ENCODE results near the gene APBA2.

Gene APBA2

DNA sequence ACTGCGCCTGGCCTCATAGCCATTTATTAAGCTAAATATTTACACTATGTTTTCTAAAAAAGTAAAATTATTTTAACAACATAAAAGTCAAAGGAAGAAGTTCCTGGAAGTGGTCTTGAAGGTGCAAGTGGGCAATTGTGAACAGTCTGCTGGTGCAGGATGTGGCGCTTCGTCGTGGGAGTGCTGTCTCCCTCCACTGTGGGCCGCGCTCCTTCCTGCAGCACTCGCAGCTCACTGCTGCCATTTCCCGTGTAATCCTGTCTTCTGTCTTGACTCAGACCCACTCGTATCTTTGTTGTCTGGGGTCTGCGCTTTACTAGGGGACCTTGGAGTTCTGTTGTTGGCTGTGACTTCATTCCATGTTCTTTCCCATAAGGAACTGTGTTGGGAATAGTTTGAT, 56.3 kb downstream of the APBA2 start:
- DNase-seq, result no peak

DNA sequence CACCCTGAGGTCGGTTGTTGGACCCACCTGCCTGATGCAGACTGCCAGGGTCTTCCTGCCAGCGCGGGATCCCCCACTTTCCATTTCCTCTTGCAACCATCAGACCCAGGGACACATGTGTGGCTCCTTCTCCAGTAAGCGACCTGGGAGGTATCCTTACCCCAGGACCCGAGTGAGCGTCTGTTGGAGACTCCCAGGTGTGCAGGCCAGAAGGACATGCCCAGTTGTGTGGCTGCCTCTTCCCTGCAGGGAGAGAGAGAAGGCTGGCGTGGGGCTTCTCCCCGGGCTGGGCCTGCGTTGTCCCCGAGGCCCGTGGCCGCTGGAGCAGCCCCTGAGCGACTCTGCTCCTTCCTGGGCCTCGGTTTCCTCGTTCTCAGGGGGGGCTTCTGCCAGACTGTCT, 56.8 kb downstream of the APBA2 start:
- no peak for DNase-seq

GRCh38 chr15:28943146-28943545, 57.4 kb downstream of the APBA2 start:
- DNase-seq, result no peak

DNA sequence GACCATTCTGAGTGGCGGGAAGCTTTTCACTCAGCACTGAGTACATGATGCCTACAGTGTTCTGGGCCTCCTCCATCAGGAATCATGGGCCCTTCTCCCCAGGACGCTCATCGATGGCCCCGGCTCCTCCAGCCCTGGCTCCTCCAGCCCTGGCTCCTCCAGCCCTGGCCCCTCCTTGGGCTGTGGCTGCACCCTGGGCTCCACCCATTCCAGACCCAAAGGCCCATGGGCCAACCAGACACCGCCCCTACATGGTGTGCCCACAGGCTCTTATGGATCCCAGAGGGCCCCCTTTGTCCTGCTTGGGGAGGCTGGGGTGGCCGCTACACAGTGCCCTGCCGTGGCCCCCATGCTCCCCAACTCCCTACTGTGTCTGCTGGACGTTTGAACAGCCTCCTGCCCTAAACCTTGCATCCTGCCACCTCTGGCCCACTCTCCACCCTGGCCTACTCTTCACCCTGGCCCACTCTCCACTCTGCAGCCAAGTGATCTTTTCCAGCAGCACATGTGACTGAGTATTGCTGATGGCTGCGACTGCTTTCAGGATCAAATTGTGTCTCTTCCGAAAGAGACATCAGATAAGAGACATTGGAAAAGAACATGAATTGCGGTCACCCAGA, 57.9 kb downstream of the APBA2 start:
- DNase-seq, result no peak

- DNase-seq, result no peak
Observed at GRCh38 chr15:28944286-28944685, 58.5 kb downstream of the APBA2 start.

GRCh38 chr15:28944696-28945300, 59.0 kb downstream of the APBA2 start:
- no peak for DNase-seq

DNA sequence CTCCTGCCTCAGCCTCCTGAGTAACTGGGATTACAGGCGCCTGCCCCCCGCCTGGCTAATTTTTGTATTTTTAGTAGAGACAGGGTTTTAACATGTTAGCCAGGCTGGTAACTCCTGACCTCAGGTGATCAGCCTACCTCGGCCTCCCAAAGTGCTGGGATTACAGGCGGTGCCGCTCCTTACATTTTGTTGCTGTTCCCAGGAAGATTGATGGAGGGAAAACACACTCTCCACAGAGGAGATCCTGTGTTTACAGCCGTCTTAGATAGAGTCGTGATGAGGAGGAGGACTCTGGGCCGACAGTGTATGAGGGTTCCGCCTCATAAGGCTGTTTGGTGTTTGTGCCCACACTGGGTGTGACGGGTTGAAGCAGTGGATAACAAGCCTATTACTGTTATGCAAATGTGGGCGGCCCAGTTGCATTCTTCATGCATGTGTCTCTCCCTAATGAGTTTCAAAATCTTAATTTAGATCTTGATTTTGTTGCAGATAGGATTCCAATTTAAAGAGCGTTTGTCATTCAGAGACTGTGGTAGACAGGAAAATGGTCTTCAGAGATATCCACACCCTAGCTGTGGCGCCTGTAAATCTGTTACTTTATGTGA, 60.0 kb downstream of the APBA2 start:
- no peak for DNase-seq

- no peak for DNase-seq
Observed at GRCh38 chr15:28946803-28947202, 61.0 kb downstream of the APBA2 start.

DNA sequence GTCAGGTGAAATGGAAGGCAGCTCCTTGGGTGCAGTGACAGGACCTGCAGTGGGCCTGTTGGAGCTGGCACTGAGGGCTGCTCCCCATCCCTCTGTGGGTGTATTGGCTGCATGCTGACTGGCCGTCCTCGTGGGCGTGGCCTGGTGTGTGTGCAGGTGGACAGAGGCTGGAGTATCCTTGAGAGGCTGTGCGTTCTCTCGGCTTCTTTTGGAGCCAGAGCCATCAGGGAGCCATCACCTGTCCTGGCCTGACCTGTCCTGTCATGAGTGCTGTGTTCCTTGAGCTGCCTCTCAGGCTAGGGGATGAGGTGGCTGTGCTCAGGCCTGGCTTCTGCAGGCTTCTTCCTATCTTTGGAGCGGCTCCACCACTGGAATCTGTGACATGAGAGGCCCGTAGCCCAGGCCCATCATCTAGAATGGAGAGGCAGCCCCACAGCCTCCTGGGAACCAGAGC, 61.5 kb downstream of the APBA2 start:
- DNase-seq, result no peak

DNA sequence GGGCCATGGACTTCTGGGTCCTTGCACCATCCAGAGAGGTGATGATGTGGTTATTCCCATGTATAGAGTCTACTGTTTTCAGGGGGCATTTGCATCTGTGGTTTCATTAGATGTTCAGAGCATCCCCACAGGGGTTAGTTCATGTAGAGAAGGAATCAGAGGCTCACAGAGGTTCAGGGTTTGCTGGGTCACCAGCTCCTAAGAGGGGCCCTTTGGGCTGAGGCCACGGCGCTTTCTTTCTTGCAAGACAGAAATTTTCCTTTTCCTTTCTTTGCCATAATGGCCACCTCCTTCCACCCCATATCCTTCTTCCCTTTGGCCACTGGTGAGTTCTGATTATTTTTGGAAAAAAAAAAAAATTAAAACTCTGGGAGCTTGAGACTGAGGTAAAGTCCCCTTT, 62.3 kb downstream of the APBA2 start:
- no peak for DNase-seq

DNA sequence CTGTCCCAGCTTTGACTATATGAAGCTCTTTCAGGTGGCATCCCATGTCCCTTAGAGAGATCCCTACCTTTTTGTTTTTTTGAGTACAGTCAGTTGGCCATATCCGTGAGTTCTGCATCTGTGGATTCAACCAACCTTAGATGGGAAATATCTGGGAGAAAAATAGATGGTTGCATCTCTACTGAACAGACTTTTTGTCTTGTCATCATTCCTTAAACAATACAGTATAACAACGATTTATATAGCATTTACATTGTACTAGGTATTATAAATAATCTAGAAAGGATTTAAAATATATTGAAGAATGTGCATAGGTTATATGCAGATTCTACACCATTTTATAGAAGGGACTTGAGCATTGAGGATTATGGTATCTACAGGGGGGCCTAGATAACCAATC, 65.1 kb downstream of the APBA2 start:
- DNase-seq, result no peak

GRCh38 chr15:28952666-28953491, 67.1 kb downstream of the APBA2 start:
- no peak for DNase-seq

GRCh38 chr15:28953573-28954195, 67.9 kb downstream of the APBA2 start:
- DNase-seq, result no peak

DNA sequence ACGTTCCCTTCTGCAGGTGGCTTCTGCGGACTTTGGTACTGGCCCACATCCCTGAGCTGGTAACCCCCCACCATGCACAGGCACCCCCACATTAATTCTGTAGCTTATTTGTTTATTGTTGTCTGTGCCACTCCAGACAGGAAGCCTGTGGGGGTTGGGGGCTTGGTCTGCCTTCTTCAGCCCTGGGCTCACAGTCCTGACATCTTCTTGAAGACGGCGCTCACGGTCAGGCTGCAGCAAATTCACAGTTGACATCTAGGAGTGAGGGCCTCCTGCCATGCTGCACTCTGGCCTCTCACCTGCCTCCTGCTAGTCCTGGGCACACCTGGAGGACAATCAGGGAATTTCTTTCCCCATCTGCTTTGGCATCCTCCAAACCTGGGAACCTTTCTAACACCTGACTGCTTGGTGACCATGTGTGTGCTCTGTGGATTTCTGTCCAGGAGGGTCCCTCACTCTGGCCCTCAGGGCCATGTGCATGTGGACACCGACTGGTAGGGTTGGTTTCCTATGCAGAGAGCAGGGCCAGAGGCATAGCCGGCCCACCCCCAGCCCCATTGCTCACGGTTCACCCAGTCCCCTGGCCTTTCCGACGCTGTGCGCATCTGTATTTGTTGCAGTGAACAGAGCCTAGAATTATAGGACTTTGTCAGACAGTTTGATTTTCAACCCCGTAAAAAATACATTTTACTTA, 68.8 kb downstream of the APBA2 start:
- no peak for DNase-seq

DNA sequence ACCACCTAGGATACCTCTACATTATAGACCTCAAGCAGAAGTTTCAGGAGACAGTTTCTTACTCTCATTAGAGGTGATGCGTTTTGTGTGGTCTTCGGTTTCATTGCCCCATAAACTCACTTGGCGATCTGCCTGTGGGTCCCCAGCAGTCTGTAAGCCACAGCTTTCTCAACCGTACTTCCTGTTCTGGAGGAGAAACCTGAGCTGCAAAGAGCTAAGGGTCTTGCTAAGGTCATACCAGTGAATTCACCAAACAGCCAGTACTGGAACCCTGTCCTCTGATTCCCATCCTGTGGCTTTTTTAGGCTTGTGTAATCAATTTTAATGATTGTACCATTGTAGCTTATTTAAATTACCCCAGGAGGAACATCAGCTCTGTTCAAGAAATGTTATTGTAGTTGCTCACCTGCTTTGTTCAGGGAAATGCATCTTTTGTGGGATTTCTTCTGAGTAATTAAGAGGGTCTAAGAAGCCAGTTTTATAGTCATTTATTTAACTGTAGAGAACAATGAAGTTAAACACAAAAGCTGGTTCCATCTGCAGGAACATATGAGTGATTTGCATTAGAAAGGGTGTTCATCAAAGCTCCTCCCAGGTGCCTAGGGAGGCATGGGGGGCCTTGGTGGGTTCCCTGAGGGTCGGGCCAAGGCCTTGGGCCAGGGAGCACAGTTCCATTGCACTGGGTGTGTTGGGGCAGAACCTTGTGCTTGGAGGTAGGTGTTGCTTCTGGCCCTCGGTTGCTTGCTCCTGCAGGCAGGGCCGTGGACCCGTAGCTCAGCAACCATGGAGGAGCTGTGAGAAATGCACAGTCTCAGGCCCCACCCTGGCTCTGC, 69.6 kb downstream of the APBA2 start:
- no peak for DNase-seq

GRCh38 chr15:28955993-28956421, 70.2 kb downstream of the APBA2 start:
- no peak for DNase-seq

- DNase-seq, result no peak
Observed at GRCh38 chr15:28956491-28956890, 70.7 kb downstream of the APBA2 start.

GRCh38 chr15:28957606-28958498, 72.1 kb downstream of the APBA2 start:
- no peak for DNase-seq

- DNase-seq, result no peak
Observed at GRCh38 chr15:28959326-28959725, 73.6 kb downstream of the APBA2 start.

DNA sequence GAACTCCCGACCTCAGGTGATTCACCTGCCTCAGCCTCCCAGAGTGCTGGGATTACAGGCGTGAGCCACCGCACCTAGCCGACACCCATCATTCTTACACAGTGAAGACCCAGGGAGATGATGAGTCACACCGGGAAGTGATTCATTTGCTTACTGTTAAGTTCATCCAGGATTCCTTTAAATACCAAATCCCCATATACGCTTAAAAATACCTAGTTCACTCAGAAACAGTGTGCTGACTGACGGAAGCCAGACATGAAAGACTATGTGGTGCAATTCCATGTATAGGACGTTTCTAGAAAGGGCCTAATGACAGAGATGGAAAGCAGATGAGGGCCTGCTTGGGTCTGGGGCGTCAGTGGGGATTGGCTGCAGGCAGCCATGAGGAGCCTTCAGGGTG, 75.2 kb downstream of the APBA2 start:
- no peak for DNase-seq

DNA sequence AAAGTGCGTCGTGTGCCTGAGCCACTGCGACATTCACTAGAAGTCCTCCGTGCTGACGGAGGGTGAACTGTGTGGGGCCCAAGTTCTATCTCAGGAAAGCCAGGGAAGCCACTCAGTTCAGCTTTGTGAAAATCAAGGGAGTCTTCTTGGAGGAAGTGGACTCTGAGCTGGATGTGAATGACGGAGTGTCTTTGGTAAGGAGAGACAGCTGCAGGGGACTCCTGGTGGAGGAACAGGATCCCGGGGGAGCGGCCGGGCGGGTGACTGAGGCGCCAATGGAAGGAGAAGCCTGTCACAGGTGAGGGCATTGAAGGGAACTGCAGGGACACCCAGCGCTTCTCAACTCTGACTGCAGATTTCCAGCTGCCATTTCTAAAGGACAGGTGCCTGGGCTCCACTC, 75.6 kb downstream of the APBA2 start:
- DNase-seq, result no peak

Measured in inflammatory macrophage treated with lipopolysaccharide for 1 hour (primary cell).